Uterus (tissue), 2 donors: Measurements from ENCODE around the gene TNRC6A.

Experiments used
- POLR2A ChIP-seq, 2 donors: fragments of 450-650 bp; IDR thresholded peaks; one replicate each; pipeline ENCODE4 v1.6.1; 2016; ENCODE audit warnings: antibody characterized with exemption in 2 of 2, mild to moderate bottlenecking in 1 of 2, moderate library complexity in 1 of 2
- TF ChIP-seq, protein P1 (sequence below), 4 experiments: fragments of 200-600 bp in 2 of 4; fragments of 450-650 bp in 2 of 4; sonication (generic) in 2 of 4; IDR thresholded peaks; one replicate each; pipeline ENCODE4 v1.5.1; 2016 to 2019; ENCODE audit warnings: antibody characterized with exemption in 4 of 4, mild to moderate bottlenecking in 2 of 4, moderate library complexity in 1 of 4

- TF ChIP-seq, protein P1, sequence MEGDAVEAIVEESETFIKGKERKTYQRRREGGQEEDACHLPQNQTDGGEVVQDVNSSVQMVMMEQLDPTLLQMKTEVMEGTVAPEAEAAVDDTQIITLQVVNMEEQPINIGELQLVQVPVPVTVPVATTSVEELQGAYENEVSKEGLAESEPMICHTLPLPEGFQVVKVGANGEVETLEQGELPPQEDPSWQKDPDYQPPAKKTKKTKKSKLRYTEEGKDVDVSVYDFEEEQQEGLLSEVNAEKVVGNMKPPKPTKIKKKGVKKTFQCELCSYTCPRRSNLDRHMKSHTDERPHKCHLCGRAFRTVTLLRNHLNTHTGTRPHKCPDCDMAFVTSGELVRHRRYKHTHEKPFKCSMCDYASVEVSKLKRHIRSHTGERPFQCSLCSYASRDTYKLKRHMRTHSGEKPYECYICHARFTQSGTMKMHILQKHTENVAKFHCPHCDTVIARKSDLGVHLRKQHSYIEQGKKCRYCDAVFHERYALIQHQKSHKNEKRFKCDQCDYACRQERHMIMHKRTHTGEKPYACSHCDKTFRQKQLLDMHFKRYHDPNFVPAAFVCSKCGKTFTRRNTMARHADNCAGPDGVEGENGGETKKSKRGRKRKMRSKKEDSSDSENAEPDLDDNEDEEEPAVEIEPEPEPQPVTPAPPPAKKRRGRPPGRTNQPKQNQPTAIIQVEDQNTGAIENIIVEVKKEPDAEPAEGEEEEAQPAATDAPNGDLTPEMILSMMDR (IDR thresholded peaks at IDR 0.05): no peak
- no peak for TF ChIP-seq POLR2A (IDR thresholded peaks at IDR 0.05)
Observed at GRCh38 chr16:24728011-24728410, 1.4 kb upstream of the TNRC6A start.
